ENCODE measurements around the gene TTC36.

DNA sequence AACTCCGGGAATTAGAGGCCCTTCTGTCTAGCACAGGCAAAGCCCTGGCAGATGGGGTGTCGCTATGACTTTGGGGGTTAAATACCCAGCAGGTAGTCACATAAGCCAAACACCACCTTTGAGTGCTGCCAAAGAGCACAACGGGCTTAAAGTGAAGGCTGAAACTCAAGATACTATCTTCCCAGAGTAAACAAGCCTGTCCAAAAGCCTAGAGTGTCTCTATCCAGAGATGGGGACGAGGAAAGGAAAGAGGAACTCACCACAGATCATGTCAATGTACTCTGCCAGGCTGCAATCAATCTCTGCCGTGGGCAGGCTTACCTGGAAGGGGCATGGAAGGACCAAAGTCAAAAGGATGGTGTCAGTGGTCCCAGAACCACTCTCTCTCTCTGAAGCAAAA lies 18.3 kb downstream of the TTC36 start:
- TF ChIP-seq, protein P1, sequence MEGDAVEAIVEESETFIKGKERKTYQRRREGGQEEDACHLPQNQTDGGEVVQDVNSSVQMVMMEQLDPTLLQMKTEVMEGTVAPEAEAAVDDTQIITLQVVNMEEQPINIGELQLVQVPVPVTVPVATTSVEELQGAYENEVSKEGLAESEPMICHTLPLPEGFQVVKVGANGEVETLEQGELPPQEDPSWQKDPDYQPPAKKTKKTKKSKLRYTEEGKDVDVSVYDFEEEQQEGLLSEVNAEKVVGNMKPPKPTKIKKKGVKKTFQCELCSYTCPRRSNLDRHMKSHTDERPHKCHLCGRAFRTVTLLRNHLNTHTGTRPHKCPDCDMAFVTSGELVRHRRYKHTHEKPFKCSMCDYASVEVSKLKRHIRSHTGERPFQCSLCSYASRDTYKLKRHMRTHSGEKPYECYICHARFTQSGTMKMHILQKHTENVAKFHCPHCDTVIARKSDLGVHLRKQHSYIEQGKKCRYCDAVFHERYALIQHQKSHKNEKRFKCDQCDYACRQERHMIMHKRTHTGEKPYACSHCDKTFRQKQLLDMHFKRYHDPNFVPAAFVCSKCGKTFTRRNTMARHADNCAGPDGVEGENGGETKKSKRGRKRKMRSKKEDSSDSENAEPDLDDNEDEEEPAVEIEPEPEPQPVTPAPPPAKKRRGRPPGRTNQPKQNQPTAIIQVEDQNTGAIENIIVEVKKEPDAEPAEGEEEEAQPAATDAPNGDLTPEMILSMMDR (IDR thresholded peaks at IDR 0.05; ENCODE audit: insufficient read depth, low read length), result no peak
- no peak for TF ChIP-seq POLR2AphosphoS5 (IDR thresholded peaks at IDR 0.05; ENCODE audit: low read depth)
- TF ChIP-seq, protein P2, sequence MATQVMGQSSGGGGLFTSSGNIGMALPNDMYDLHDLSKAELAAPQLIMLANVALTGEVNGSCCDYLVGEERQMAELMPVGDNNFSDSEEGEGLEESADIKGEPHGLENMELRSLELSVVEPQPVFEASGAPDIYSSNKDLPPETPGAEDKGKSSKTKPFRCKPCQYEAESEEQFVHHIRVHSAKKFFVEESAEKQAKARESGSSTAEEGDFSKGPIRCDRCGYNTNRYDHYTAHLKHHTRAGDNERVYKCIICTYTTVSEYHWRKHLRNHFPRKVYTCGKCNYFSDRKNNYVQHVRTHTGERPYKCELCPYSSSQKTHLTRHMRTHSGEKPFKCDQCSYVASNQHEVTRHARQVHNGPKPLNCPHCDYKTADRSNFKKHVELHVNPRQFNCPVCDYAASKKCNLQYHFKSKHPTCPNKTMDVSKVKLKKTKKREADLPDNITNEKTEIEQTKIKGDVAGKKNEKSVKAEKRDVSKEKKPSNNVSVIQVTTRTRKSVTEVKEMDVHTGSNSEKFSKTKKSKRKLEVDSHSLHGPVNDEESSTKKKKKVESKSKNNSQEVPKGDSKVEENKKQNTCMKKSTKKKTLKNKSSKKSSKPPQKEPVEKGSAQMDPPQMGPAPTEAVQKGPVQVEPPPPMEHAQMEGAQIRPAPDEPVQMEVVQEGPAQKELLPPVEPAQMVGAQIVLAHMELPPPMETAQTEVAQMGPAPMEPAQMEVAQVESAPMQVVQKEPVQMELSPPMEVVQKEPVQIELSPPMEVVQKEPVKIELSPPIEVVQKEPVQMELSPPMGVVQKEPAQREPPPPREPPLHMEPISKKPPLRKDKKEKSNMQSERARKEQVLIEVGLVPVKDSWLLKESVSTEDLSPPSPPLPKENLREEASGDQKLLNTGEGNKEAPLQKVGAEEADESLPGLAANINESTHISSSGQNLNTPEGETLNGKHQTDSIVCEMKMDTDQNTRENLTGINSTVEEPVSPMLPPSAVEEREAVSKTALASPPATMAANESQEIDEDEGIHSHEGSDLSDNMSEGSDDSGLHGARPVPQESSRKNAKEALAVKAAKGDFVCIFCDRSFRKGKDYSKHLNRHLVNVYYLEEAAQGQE (IDR thresholded peaks at IDR 0.05; ENCODE audit: insufficient replicate concordance, low read depth), result no peak

All from HL-60 (cell line).